PFSK-1 (cell line): ENCODE results near the gene MRPL36.

Source experiments
- FOXP2 ChIP-seq: optimal IDR thresholded peaks from 2 replicates; pipeline ENCODE3; 2011; ENCODE audit warnings: borderline replicate concordance, control low read depth, inconsistent platforms; ENCODE audit not compliant: insufficient read depth; ENCODE audit errors: extremely low read length, extremely low read depth
- POLR2AphosphoS5 ChIP-seq: IDR thresholded peaks from 2 replicates; pipeline ENCODE4 v1.6.1; 2012; ENCODE audit warnings: low read depth, mild to moderate bottlenecking, control low read depth, low read length, moderate library complexity
- REST ChIP-seq, 2 experiments: IDR thresholded peaks; 2 replicates each; pipeline versions ENCODE4 v1.6.1 to v1.8.0; 2011 to 2012; ENCODE audit warnings: low read depth in 2 of 2, low read length in 2 of 2, control low read depth in 1 of 2, inconsistent platforms in 1 of 2, mild to moderate bottlenecking in 1 of 2, moderate library complexity in 1 of 2; ENCODE audit not compliant: insufficient read depth in 1 of 2
- SIN3A ChIP-seq: IDR thresholded peaks from 2 replicates; pipeline ENCODE4 v1.6.1; 2012; ENCODE audit warnings: mild to moderate bottlenecking, low read length, moderate library complexity, borderline replicate concordance; ENCODE audit not compliant: insufficient read depth
- TAF1 ChIP-seq: IDR thresholded peaks from 2 replicates; pipeline ENCODE4 v1.6.1; 2012; ENCODE audit warnings: low read length, control low read depth, borderline replicate concordance; ENCODE audit not compliant: insufficient read depth

- TF ChIP-seq REST (IDR thresholded peaks at IDR 0.05; ENCODE audit: insufficient read depth in 1 of 2, low read depth in 2 of 2, low read length in 2 of 2) (no peak), TAF1 (no peak), FOXP2 (no peak), SIN3A (no peak), POLR2AphosphoS5 (no peak)
Observed at GRCh38 chr5:1769017-1769640, 30.5 kb downstream of the MRPL36 start.
